IMR-90 (cell line): ENCODE data around the gene MARK4. TPM values are rescaled to one million over a fixed set of nuclear protein-coding genes. Genes with fewer than 3 reads are reported as not detected.

ENCODE experiments used
- ATAC-seq: fragments of 200-7000 bp; cut with Tn5 transposase; 2 replicates; pipeline ENCODE4 v1.9.1; 2020; ENCODE audit warnings: low read depth, mild to moderate bottlenecking, moderate library complexity
- BruUV-seq: library from RNA; stranded (reverse); fragments of 400-500 nt; replicated peaks from 2 replicates; lab custom pipeline; 2021; lab: Mats Ljungman, UMichigan
- CTCF ChIA-PET: fragments of 300-600 bp; formaldehyde crosslinking; extraction: SDS; loops from one replicate; lab custom pipeline; 2021; ENCODE audit warnings: antibody characterized with exemption; lab: Yijun Ruan, JAX
- POLR2A ChIA-PET: fragments of 300-600 bp; sonication (Branson Sonifier 250); formaldehyde crosslinking; loops from one replicate; lab custom pipeline; 2022; ENCODE audit warnings: antibody characterized with exemption; ENCODE audit not compliant: unreplicated experiment; lab: Charles Lee
- DNase-seq: peaks from one replicate; pipeline ENCODE4 v3.0.0; 2013
- H2AFZ ChIP-seq: replicated peaks from 2 replicates; pipeline ENCODE3; 2013; ENCODE audit warnings: low read length, mild to moderate bottlenecking; ENCODE audit not compliant: poor library complexity
- H2AK5ac ChIP-seq: 2 replicates; pipeline ENCODE4 v1.6.1; 2013; ENCODE audit warnings: low read depth, low read length, inconsistent platforms
- H2AK9ac ChIP-seq: replicated peaks from 2 replicates; pipeline ENCODE3; 2013; ENCODE audit warnings: mild to moderate bottlenecking, low read depth, low read length, moderate library complexity; ENCODE audit not compliant: poor library complexity
- H2BK120ac ChIP-seq: 2 replicates; pipeline ENCODE4 v1.6.1; 2013; ENCODE audit warnings: low read depth, low read length, inconsistent platforms
- H2BK15ac ChIP-seq: 3 replicates; pipeline ENCODE4 v1.6.1; 2013; ENCODE audit warnings: low read depth, low read length, inconsistent platforms
- H2BK20ac ChIP-seq: 2 replicates; pipeline ENCODE4 v1.6.1; 2013; ENCODE audit warnings: low read depth, mild to moderate bottlenecking, inconsistent platforms, low read length, moderate library complexity
- H2BK5ac ChIP-seq: 2 replicates; pipeline ENCODE4 v1.6.1; 2013; ENCODE audit warnings: mild to moderate bottlenecking, low read depth, low read length, inconsistent platforms; ENCODE audit not compliant: poor library complexity, severe bottlenecking
- H3K14ac ChIP-seq: replicated peaks from 2 replicates; pipeline ENCODE4 v1.6.1; 2013; ENCODE audit warnings: low read depth, low read length, inconsistent platforms
- H3K18ac ChIP-seq: 2 replicates; pipeline ENCODE4 v1.6.1; 2013; ENCODE audit warnings: low read depth, low read length, control low read depth
- H3K23ac ChIP-seq: 2 replicates; pipeline ENCODE4 v1.6.1; 2013; ENCODE audit warnings: low read depth, low read length, inconsistent platforms
- H3K27ac ChIP-seq: 2 replicates; pipeline ENCODE4 v1.5.1; 2013; ENCODE audit warnings: mild to moderate bottlenecking, control low read depth, low read length; ENCODE audit not compliant: insufficient read depth
- H3K27me3 ChIP-seq: 2 replicates; pipeline ENCODE4 v1.6.1; 2013; ENCODE audit warnings: low read length; ENCODE audit not compliant: control insufficient read depth, insufficient read depth
- H3K36me3 ChIP-seq: 2 replicates; pipeline ENCODE4 v1.6.1; 2013; ENCODE audit warnings: low read length, mixed read lengths; ENCODE audit not compliant: control insufficient read depth, insufficient read depth
- H3K4ac ChIP-seq: 2 replicates; pipeline ENCODE4 v1.6.1; 2013; ENCODE audit warnings: low read depth, low read length, inconsistent platforms
- H3K4me1 ChIP-seq: 2 replicates; pipeline ENCODE4 v1.6.1; 2013; ENCODE audit warnings: low read length, mixed read lengths; ENCODE audit not compliant: control insufficient read depth, insufficient read depth
- H3K4me2 ChIP-seq: 2 replicates; pipeline ENCODE4 v1.6.1; 2013; ENCODE audit warnings: low read depth, mild to moderate bottlenecking, control low read depth, low read length, moderate library complexity
- H3K4me3 ChIP-seq: 2 replicates; pipeline ENCODE4 v1.5.1; 2013; ENCODE audit warnings: low read depth, mild to moderate bottlenecking, control low read depth, low read length, moderate library complexity; ENCODE audit not compliant: insufficient read depth
- H3K56ac ChIP-seq: 2 replicates; pipeline ENCODE4 v1.6.1; 2013; ENCODE audit warnings: low read length, inconsistent platforms; ENCODE audit not compliant: insufficient read depth; ENCODE audit errors: extremely low read depth
- H3K79me1 ChIP-seq, 2 experiments: 2 replicates each; pipeline ENCODE4 v1.6.1; 2013; ENCODE audit warnings: low read length in 2 of 2, inconsistent platforms in 1 of 2, low read depth in 1 of 2
- H3K9ac ChIP-seq: 2 replicates; pipeline ENCODE4 v1.6.1; 2013; ENCODE audit warnings: low read depth, low read length, control low read depth
- H3K9me1 ChIP-seq: 2 replicates; pipeline ENCODE4 v1.6.1; 2013; ENCODE audit warnings: low read length, inconsistent platforms; ENCODE audit not compliant: insufficient read depth
- H3K9me3 ChIP-seq: 2 replicates; pipeline ENCODE4 v1.6.1; 2013; ENCODE audit warnings: low read length; ENCODE audit not compliant: control insufficient read depth, insufficient read depth
- H4K20me1 ChIP-seq: 2 replicates; pipeline ENCODE4 v1.6.1; 2013; ENCODE audit warnings: low read length, inconsistent platforms; ENCODE audit not compliant: insufficient read depth
- H4K5ac ChIP-seq: 2 replicates; pipeline ENCODE4 v1.6.1; 2013; ENCODE audit warnings: mild to moderate bottlenecking, low read depth, low read length, control low read depth
- H4K8ac ChIP-seq, 2 experiments: 2 replicates each; pipeline ENCODE4 v1.6.1; 2013; ENCODE audit warnings: low read depth in 2 of 2, low read length in 2 of 2, control low read depth in 1 of 2, inconsistent platforms in 1 of 2
- H4K91ac ChIP-seq: 2 replicates; pipeline ENCODE4 v1.6.1; 2013; ENCODE audit warnings: low read depth, low read length, inconsistent platforms; ENCODE audit not compliant: insufficient read depth
- BHLHE40 ChIP-seq: fragments of 150-350 bp; IDR thresholded peaks from 2 replicates; pipeline ENCODE4 v1.6.1; 2016; ENCODE audit warnings: mild to moderate bottlenecking, low read depth, low read length
- CEBPB ChIP-seq: IDR thresholded peaks from 2 replicates; pipeline ENCODE4 v1.6.1; 2012; ENCODE audit warnings: low read depth, low read length, improper control_type of control experiment
- CHD1 ChIP-seq: IDR thresholded peaks from 2 replicates; pipeline ENCODE4 v1.6.1; 2012; ENCODE audit warnings: low read depth, low read length, improper control_type of control experiment
- CTCF ChIP-seq: conservative IDR thresholded peaks from 2 replicates; pipeline ENCODE4 v1.5.1; 2012; ENCODE audit warnings: mild to moderate bottlenecking, low read depth, low read length, improper control_type of control experiment
- ELK1 ChIP-seq: fragments of 150-350 bp; IDR thresholded peaks from 2 replicates; pipeline ENCODE4 v1.6.1; 2016; ENCODE audit warnings: low read depth, mild to moderate bottlenecking, low read length, moderate library complexity, borderline replicate concordance
- FOS ChIP-seq: fragments of 150-350 bp; IDR thresholded peaks from 2 replicates; pipeline ENCODE4 v1.6.1; 2016; ENCODE audit warnings: low read depth, low read length
- MAFK ChIP-seq: IDR thresholded peaks from 2 replicates; pipeline ENCODE4 v1.6.1; 2012; ENCODE audit warnings: low read depth, low read length, improper control_type of control experiment
- MAZ ChIP-seq: IDR thresholded peaks from 2 replicates; pipeline ENCODE4 v1.6.1; 2012; ENCODE audit warnings: low read depth, mild to moderate bottlenecking, low read length, improper control_type of control experiment, moderate library complexity, borderline replicate concordance
- MXI1 ChIP-seq: IDR thresholded peaks from 2 replicates; pipeline ENCODE4 v1.6.1; 2012; ENCODE audit warnings: low read depth, mild to moderate bottlenecking, low read length, moderate library complexity, borderline replicate concordance
- NFE2L2 ChIP-seq: fragments of 150-350 bp; IDR thresholded peaks from 2 replicates; pipeline ENCODE4 v1.6.1; 2016; ENCODE audit warnings: low read depth, mild to moderate bottlenecking, low read length
- POLR2A ChIP-seq: IDR thresholded peaks from 2 replicates; pipeline ENCODE4 v1.6.1; 2012; ENCODE audit warnings: mild to moderate bottlenecking, low read depth, low read length
- RAD21 ChIP-seq: IDR thresholded peaks from 2 replicates; pipeline ENCODE4 v1.6.1; 2012; ENCODE audit warnings: low read length, improper control_type of control experiment
- RCOR1 ChIP-seq: IDR thresholded peaks from 2 replicates; pipeline ENCODE4 v1.6.1; 2012; ENCODE audit warnings: mild to moderate bottlenecking, low read length, improper control_type of control experiment; ENCODE audit not compliant: insufficient replicate concordance
- RFX5 ChIP-seq: IDR thresholded peaks from 2 replicates; pipeline ENCODE4 v1.8.0; 2012; ENCODE audit warnings: low read depth, mild to moderate bottlenecking, low read length, moderate library complexity
- SMC3 ChIP-seq: fragments of 150-350 bp; IDR thresholded peaks from 2 replicates; pipeline ENCODE4 v1.6.1; 2016; ENCODE audit warnings: low read depth, mild to moderate bottlenecking, antibody characterized with exemption, low read length, moderate library complexity
- USF2 ChIP-seq: fragments of 150-350 bp; IDR thresholded peaks from 2 replicates; pipeline ENCODE4 v1.6.1; 2017; ENCODE audit warnings: mild to moderate bottlenecking, antibody characterized with exemption, low read length, low read depth
- whole genome bisulfite sequencing, 2 experiments: methylation state at CpG; one replicate each; pipeline versions ENCODE4 v1.1.5 to v1.1.7; 2013; ENCODE audit warnings: missing lambda C conversion rate in 2 of 2; ENCODE audit not compliant: insufficient read length in 1 of 2; ENCODE audit errors: extremely low coverage in 2 of 2; 5-methylcytosine and 5-hydroxymethylcytosine counted together
- dilution Hi-C: fragments of 300-500 bp; cut with HindIII; formaldehyde crosslinking; loops from one replicate; pipeline ENCODE4 v1.14.3; 2018; ENCODE audit warnings: low sequenced_read_pairs; ENCODE audit not compliant: unreplicated experiment
- in situ Hi-C: fragments of 300-500 bp; cut with MboI; formaldehyde crosslinking; loops from 3 replicates; pipeline ENCODE4 v1.14.3; 2019; ENCODE audit warnings: low sequenced_read_pairs, inconsistent platforms, mixed read lengths
- intact Hi-C: fragments of 100-400 bp; cut with micrococcal nuclease; formaldehyde crosslinking; loops from 2 replicates; pipeline ENCODE4 v1.10.0; 2022
- polyA plus RNA-seq, 3 experiments: library from polyadenylated mRNA; depleted of rRNA; stranded (reverse); fragments of >200 nt; gene quantifications; 2 replicates each; pipeline ENCODE4 v1.2.3, GENCODE V29; 2012; ENCODE audit warnings: low replicate concordance in 1 of 3
- total RNA-seq: library from RNA; depleted of rRNA; stranded (reverse); fragments of >200 nt; gene quantifications from 2 replicates; pipeline ENCODE4 v1.2.3, GENCODE V29; 2012

MARK4 gene
- total and polyA plus RNA-seq, 2 of the 4 experiments (the other 2 are of a cell fraction): 11.3 to 20.7 TPM

GRCh38 chr19:45224645-45225044 lies 26.4 kb upstream of the MARK4 start:
- H3K56ac ChIP-seq: no peak overlapping the region
- H3K27me3 ChIP-seq: peaks cover 25% of the 10 kb centered on the region
- H3K14ac ChIP-seq: no peak overlapping the region
- H2AK5ac ChIP-seq: no peak overlapping the region
- H3K9me3 ChIP-seq: no peaks in the 10 kb centered on the region
- no peak overlapping the region for H3K4ac ChIP-seq
- no peak overlapping the region for H2AFZ ChIP-seq
- H3K4me3 ChIP-seq: no peak overlapping the region
- no peak overlapping the region for H2AK9ac ChIP-seq
- H3K9ac ChIP-seq: no peak overlapping the region
- DNase-seq (no peak), ATAC-seq (no peak)
- H3K27ac ChIP-seq: no peak overlapping the region
- ChIA-PET CTCF (no interaction called here), POLR2A (no interaction called here)
- no peak overlapping the region for H4K5ac ChIP-seq
- H4K20me1 ChIP-seq: no peaks in the 10 kb centered on the region
- in situ Hi-C loops: no loop called here
- no TSS peak for BruUV-seq
- H2BK20ac ChIP-seq: no peak overlapping the region
- H3K79me1 ChIP-seq: no peaks in the 10 kb centered on the region
- no peak overlapping the region for H4K8ac ChIP-seq
- no CpG with 5 or more reads among the region's 11 CpGs for WGBS, 2 experiments
- no peak for TF ChIP-seq RCOR1
- TF ChIP-seq BHLHE40: no peak
- no peak for TF ChIP-seq SMC3
- TF ChIP-seq POLR2A: no peak
- TF ChIP-seq RFX5: no peak
- TF ChIP-seq CTCF: no peak
- no peak for TF ChIP-seq MAZ
- no peak for TF ChIP-seq MAFK
- no peak for TF ChIP-seq NFE2L2
- TF ChIP-seq USF2: no peak
- no peak for TF ChIP-seq ELK1
- no peak for TF ChIP-seq MXI1
- TF ChIP-seq CEBPB: no peak
- TF ChIP-seq RAD21: no peak
- no peak for TF ChIP-seq CHD1
- no peak for TF ChIP-seq FOS
- no peak overlapping the region for H2BK5ac ChIP-seq
- H3K36me3 ChIP-seq: no peaks in the 10 kb centered on the region
- intact Hi-C loops: no loop called here
- no peak overlapping the region for H3K23ac ChIP-seq
- H3K9me1 ChIP-seq: no peaks in the 10 kb centered on the region
- no peak overlapping the region for H4K91ac ChIP-seq
- no peaks in the 10 kb centered on the region for H3K4me1 ChIP-seq
- H2BK15ac ChIP-seq: no peak overlapping the region
- no peak overlapping the region for H3K4me2 ChIP-seq
- H3K18ac ChIP-seq: no peak overlapping the region
- dilution Hi-C loops: no loop called here
- no peak overlapping the region for H2BK120ac ChIP-seq
